Stimulated activated CD8-positive, alpha-beta memory T cell treated with anti-CD3 and anti-CD28 coated beads, Interleukin-7, amount 100 ng/mL, for 48 hours (primary cell): ENCODE measurements around the gene DNAH11.
"Not testable (repeated sequence)": the region's sequence is repeated elsewhere in the genome, so short reads cannot be mapped to it uniquely, and the experiment has no call there.

Experiments used
- DNase-seq, 2 donors: peaks; one replicate each; pipeline ENCODE4 v3.0.0-alpha.2; 2020; ENCODE audit warnings: low read depth in 1 of 2; ENCODE audit errors: extremely low read depth in 1 of 2

The DNAH11 gene

DNA sequence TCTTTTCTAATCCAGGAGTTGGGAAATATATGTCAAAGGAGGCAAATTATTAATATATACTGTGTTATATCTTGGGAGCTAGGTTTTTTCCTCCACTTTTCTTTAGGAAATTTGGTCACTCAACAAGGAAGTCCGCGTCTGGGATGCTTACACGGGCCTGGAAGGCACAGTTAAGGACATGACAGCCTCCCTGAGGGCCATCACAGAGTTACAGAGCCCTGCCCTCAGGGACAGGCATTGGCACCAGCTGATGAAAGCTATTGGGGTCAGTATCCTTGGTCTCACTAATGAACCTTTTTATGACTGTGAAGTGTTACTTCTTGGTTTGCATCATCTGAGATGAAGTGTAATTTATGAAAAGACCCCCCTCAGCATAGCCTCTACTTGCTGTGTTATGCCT lies 74.7 kb downstream of the DNAH11 start:
- no peak for DNase-seq

GRCh38 chr7:21617916-21618390 lies 75.1 kb downstream of the DNAH11 start:
- DNase-seq: no peak

- DNase-seq: no peak
Observed at GRCh38 chr7:21618706-21619105, 75.9 kb downstream of the DNAH11 start.

DNA sequence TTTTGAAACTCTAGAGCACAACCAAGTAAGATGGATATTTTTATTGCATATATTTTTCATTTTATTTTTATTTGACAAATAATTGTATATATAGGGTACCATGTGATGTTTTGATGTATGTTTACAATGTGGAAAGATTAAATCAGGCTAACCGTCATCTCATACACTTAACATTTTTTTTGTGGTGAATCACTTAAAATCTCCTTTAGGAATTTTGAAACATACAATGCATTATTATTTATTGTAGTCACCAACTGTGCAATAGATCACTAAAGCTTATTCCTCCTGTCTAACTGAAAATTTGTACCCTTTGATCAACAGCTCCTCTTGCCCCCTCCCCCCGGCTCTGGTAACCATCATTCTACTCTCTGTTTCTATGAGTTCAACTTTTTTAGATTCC lies 77.2 kb downstream of the DNAH11 start:
- DNase-seq: no peak

DNA sequence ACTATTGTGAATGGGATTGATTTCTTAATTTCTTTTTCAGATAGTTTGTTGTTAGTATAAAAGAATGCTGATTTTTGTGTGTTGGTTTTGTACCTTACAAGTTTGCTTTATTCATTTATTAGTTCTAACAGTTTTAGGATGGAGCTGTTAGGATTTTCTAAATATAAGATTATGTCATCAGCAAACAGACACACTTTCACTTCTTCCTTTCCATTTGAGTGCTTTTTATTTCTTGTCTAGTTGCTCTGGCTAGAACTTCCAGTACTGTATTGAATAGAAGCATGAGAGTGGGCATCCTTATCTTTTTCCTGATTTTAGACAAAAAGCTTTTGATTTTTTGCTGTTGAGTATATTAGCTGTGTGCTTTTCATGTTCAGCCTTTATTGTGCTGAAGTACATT lies 81.5 kb downstream of the DNAH11 start:
- DNase-seq: no peak

DNA sequence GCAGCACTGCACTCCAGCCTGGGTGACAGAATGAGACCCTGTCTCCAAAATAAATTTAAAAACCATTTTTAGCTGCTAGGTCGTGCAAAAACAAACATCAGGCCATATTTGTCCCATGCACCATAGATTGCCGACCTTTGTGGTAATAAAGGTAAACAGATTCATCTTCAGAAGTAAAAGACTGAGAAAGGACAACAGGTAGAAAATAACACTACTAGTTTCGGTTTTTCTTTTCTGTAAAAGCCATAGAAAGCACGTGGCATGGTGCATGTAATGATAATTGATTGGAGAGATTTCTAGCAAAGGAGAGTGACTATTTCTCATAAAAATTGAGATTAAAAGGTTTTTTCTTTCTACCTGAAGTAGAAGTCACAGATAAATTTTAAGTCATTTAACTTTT lies 93.9 kb downstream of the DNAH11 start:
- DNase-seq: no peak

DNA sequence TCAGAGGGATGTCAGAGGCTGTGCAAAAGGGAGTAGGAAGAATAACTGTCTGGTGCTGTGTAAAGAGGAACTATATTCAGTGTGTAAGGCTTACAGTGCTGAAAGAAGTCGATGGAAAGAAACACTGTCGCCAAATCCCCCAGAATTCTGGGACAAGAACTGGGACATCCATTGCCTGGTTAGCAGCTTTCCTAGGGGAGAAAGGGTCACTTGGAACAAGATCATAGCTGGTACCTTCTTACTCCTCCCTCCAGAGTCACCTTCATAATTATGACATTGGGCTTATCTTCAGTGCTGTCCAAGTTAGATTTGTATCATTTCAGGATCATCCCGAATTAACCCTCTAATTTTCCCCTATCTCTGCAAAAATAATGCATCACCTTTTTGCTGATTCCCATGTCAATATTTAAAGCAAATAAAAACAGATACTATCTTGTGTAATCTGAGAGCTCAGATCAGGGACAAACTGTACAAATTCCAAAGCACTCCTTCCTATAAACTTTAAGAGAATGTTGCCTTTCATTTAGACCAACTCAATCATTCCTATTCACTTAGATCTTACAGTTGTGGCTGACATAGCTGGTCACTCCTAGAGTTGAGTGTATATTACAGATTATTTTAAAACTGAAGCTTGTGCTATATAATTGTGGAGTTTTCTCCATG lies 96.5 kb downstream of the DNAH11 start:
- DNase-seq: no peak

- DNase-seq: no peak
Observed at GRCh38 chr7:21640105-21640504, 97.3 kb downstream of the DNAH11 start.

DNA sequence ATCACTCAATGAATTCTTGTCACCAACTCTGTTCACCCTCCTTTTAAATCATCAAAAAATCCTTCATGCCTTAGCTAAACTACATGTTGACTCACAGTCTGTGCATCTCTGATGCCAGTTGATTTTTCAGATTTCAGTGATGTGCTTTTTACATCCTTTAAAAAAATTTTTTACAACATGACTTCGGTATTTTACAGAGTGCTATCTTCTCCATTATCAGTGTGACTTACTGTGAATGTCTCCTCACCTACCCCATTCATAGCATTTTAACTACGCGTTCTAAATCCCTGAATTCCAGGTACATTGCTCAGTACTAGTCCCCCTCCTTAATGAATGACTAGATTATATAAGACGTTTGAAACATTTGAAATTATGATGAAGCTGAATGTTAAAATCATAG lies 98.7 kb downstream of the DNAH11 start:
- DNase-seq: no peak

- no peak for DNase-seq
Observed at GRCh38 chr7:21642422-21642821, 99.6 kb downstream of the DNAH11 start.

GRCh38 chr7:21651697-21652096 lies 108.9 kb downstream of the DNAH11 start:
- DNase-seq: no peak

GRCh38 chr7:21653623-21654022 lies 110.8 kb downstream of the DNAH11 start:
- DNase-seq: no peak

DNA sequence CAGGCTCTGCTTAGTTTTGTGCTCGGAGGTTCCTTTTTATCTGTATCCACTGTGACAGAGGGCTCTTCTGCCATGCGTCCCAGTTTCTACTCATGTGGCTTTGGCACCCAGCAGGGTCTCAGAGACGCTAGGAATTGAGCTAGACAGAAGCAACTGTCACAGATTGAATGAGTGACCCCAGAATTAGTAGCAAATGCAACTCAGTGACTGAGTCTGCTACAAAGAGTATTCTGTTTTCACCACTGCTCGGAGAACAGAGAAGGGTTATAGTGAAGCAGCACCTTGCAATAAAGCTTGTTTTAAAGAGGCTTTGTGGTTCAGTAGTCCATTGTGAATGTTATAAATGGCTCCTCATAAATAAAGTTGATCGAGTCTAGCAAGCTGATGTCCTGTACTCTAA lies 113.2 kb downstream of the DNAH11 start:
- no peak for DNase-seq

DNA sequence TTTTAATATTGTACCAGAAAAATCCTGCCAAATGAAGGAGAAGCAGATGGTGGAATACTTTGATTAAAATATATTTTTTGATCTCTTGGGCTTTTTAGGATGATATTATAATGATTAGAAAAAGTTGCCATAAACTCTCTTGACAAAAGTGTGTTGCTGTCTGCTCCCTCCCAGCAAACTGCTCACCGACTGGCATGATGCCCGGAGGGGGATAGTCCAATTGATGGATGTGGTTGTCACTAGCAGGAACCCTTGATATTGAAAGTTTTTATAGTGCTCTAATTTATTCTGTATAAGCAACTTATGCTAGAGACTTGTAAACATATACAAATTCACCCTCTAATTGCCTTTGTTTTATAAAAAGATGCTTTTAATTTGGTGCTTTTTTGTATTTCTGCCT lies 114.0 kb downstream of the DNAH11 start:
- no peak for DNase-seq

DNA sequence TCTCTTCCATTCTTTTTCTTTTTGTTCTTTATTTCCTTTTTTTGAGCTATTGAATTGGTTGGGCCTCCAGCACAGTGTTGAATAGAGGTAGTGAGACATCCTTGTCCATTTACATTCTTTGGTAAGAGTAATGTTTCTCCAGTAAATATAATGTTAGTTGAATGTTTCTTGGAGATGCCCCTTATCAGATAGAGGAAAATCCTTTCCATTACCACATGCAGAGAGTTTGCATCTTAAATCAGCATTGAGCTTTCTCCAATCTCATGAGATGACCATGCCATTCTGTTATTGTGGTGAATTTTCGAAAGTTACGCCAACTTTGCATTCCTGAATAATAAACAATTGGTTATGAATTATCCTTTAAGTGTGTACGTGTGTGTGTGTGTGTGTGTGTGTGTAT lies 127.7 kb downstream of the DNAH11 start:
- DNase-seq: no peak

- no peak for DNase-seq
Observed at GRCh38 chr7:21671859-21672258, 129.0 kb downstream of the DNAH11 start.

- DNase-seq: no peak
Observed at GRCh38 chr7:21675255-21675654, 132.4 kb downstream of the DNAH11 start.

- DNase-seq: no peak
Observed at GRCh38 chr7:21690705-21691104, 147.9 kb downstream of the DNAH11 start.

DNA sequence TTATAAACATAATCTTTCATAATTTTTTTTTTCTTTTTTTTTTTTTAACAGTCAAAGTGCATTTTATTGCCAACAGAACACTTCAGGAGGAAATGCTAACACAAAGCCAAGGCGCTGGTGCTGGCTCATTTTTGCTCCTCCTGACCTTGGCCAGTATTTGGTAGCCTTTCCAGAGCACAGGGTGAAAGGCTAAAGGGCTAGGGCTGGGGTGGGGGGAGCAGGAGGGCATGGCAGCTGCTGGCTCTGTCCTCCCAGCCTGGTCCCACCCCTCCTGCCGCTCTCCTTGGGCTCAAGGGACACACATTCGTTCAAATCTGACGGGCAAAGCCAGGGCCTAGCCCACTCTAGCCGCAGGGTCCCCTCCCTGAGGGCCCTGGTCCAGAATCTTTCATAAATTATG lies 148.3 kb downstream of the DNAH11 start:
- DNase-seq: not testable (repeated sequence)

DNA sequence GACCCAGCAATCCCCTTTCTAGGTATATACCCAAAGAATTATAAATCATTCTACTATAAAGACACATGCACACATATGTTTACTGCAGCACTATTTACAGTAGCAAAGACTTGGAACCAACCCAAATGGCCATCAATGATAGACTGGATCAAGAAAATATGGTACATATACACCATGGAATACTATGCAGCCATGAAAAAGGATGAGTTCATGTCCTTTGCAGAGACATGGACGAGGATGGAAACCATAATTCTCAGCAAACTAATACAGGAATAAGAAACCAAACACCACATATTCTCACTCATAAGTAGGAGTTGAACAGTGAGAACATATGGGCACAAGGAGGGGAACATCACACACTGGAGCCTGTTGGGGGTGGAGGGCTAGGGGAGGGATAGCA lies 157.7 kb downstream of the DNAH11 start:
- DNase-seq: not testable (repeated sequence)

- no peak for DNase-seq
Observed at GRCh38 chr7:21702303-21702702, 159.5 kb downstream of the DNAH11 start.

DNA sequence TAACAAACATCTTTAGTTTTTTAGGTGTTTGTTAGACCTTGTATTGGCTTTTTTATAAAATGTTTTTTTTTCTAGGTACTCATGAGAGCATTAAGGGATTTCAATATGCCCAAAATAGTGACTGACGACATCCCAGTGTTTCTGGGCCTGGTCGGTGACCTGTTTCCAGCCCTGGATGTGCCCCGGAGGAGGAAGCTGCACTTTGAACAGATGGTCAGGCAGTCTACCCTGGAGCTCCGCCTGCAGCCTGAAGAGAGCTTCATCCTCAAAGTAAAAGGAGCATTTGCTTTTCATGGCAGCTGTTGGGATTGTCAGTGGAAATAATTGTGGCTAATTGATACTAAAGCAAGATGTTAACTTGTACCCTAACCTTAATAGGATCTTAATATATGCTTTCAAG lies 161.5 kb downstream of the DNAH11 start:
- DNase-seq: no peak

- DNase-seq: no peak
Observed at GRCh38 chr7:21706131-21706530, 163.3 kb downstream of the DNAH11 start.
